Heart right ventricle (tissue), 16 donors: Measurements from ENCODE around the gene USP17L13. TPM values are rescaled to one million over a fixed set of nuclear protein-coding genes. Genes with fewer than 3 reads are reported as not detected.
"Not testable (repeated sequence)": the region's sequence is repeated elsewhere in the genome, so short reads cannot be mapped to it uniquely, and the experiment has no call there.

Source experiments
- ATAC-seq, 8 donors: fragments of 200-7000 bp; cut with Tn5 transposase; one replicate each; pipeline ENCODE4 v1.9.1; 2020; ENCODE audit warnings: mild to moderate bottlenecking in 8 of 8, moderate library complexity in 8 of 8, moderate number of reproducible peaks in 1 of 8
- DNase-seq, 2 donors: peaks; one replicate each; pipeline ENCODE4 v3.0.0-alpha.2; 2020
- H3K27ac ChIP-seq, 10 donors: fragments of 200-600 bp; sonication (generic) in 2 of 10; one replicate each; pipeline versions ENCODE4 v1.5.0 to v1.8.0; 2020 to 2022; ENCODE audit warnings: mild to moderate bottlenecking in 3 of 10
- H3K27me3 ChIP-seq, 7 donors: fragments of 200-600 bp; one replicate each; pipeline ENCODE4 v1.8.0; 2021 to 2022; ENCODE audit warnings: mild to moderate bottlenecking in 2 of 7
- H3K36me3 ChIP-seq, 9 donors: fragments of 200-600 bp; sonication (generic) in 1 of 9; one replicate each; pipeline versions ENCODE4 v1.5.0 to v1.8.0; 2020 to 2022; ENCODE audit warnings: mild to moderate bottlenecking in 2 of 9
- H3K4me1 ChIP-seq, 9 donors: fragments of 200-600 bp; sonication (generic) in 1 of 9; one replicate each; pipeline versions ENCODE4 v1.5.0 to v1.8.0; 2020 to 2022; ENCODE audit warnings: mild to moderate bottlenecking in 4 of 9
- H3K4me3 ChIP-seq, 10 donors: fragments of 200-600 bp; sonication (generic) in 2 of 10; one replicate each; pipeline versions ENCODE4 v1.5.0 to v1.8.0; 2020 to 2022; ENCODE audit warnings: mild to moderate bottlenecking in 7 of 10, moderate library complexity in 2 of 10
- H3K9me3 ChIP-seq, 11 donors: fragments of 200-600 bp in 10 of 11; sonication (generic) in 2 of 11; one replicate each; pipeline versions ENCODE4 v1.5.0 to v1.8.0; 2013 to 2022; ENCODE audit warnings: mild to moderate bottlenecking in 2 of 11, control low read depth in 1 of 11, moderate library complexity in 1 of 11
- WGBS, 2 donors: extraction: QIAGEN DNeasy Blood & Tissue Kit; methylation state at CpG; one replicate each; pipeline ENCODE4 v1.1.7; 2013; ENCODE audit warnings: inconsistent platforms in 1 of 2; 5-methylcytosine and 5-hydroxymethylcytosine counted together
- intact Hi-C, 10 donors: fragments of 100-400 bp; cut with DNase I; formaldehyde crosslinking; loops; one replicate each; pipeline versions ENCODE4 v1.11.1 to v1.14.2; 2022
- long read RNA-seq, 3 donors: library from polyadenylated mRNA; unstranded; transcript quantifications; one replicate each; pipeline ENCODE4 v2.0.0, GENCODE V29; 2020 to 2021
- polyA plus RNA-seq, 2 donors: library from polyadenylated mRNA; stranded (reverse); fragments of 200-250 nt; gene quantifications; one replicate each; pipeline ENCODE4 v1.2.3, GENCODE V29; 2013
- total RNA-seq, 10 donors: library from RNA; stranded (reverse); fragmentation: NEBNext Ultra II Directional in 3 of 10; extraction: Animal tissue kit (Norgen Biotek cat#: 25700) in 3 of 10; gene quantifications; one replicate each; pipeline versions ENCODE4 v1.2.1 to v1.2.4, GENCODE V29; 2021 to 2023
- donor health status: Arrhythmogenic right ventricular cardiomyopathy.
- donor health status: ischemic (EF 13 %, LVEDD 7.1; RV severe dilation, severe dysfunction).
- donor health status: healthy with polysubstance abuse.
- donor health status: DM: no; HTN: yes; CAD: no.
- donor health status: DM: no; HTN: no; CAD: no.
- donor health status: ischemic (EF 25% LVEDD 6.9; RV normal size, moderate dysfunction).
- donor health status: ischemic (EF 25% LVEDD 5.7; RV mildly dilated, moderate dysfunction).
- donor health status: healthy.
- donor health status: DM: yes; HTN: yes; CAD: no.
- donor health status: Ischemic cardiomyopathy.
- donor health status: ischemic (EF 35%, LVEDD 5.7; RV mildly dilated, moderate dysfunction).
- donor health status: nonischemic (EF 11% LVEDD 7.7; RV severe dilation, severe dysfunction).
- donor health status: DM: yes; HTN: yes; CAD: no.
- donor health status: PGD.
- donor health status: ischemic (EF 29% LVEDD 5.4; RV normal size, mild dysfunction).
- donor health status: nonischemic (EF 23%, LVEDD 6.1; RV moderate dilation, normal function).

USP17L13 gene, protein sequence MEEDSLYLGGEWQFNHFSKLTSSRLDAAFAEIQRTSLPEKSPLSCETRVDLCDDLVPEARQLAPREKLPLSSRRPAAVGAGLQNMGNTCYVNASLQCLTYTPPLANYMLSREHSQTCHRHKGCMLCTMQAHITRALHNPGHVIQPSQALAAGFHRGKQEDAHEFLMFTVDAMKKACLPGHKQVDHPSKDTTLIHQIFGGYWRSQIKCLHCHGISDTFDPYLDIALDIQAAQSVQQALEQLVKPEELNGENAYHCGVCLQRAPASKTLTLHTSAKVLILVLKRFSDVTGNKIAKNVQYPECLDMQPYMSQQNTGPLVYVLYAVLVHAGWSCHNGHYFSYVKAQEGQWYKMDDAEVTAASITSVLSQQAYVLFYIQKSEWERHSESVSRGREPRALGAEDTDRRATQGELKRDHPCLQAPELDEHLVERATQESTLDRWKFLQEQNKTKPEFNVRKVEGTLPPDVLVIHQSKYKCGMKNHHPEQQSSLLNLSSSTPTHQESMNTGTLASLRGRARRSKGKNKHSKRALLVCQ
- not detected for total RNA-seq
- polyA plus RNA-seq = not detected
- long read RNA-seq, donor 1 = 0 reads
- long read RNA-seq, donor 2 = 0 reads
- long read RNA-seq, donor 3 = 0 reads

DNA sequence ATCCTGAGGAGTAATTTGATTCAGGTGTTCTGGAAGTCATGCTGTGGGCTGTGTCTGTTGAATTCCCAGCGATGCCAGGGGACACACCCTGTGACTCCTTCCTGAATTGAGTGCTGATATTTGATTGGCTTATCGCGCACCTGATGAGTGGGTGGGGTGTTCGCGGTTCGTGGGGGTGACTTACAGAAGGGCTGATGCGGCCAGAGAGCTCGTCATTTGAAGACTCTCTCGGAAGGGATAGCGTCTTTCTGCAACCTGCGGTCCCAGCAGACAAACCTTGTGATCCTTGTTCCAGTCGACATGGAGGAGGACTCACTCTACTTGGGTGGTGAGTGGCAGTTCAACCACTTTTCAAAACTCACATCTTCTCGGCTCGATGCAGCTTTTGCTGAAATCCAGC is at the start of gene USP17L13:
Gene USP17L13, plus strand, starts transcription at position 301 of the 400 bp plus-strand sequence. Its CDS starts 0 bp downstream, at position 301.
- no CpG with 5 or more reads among the region's 14 CpGs for WGBS, 2 donors

DNA sequence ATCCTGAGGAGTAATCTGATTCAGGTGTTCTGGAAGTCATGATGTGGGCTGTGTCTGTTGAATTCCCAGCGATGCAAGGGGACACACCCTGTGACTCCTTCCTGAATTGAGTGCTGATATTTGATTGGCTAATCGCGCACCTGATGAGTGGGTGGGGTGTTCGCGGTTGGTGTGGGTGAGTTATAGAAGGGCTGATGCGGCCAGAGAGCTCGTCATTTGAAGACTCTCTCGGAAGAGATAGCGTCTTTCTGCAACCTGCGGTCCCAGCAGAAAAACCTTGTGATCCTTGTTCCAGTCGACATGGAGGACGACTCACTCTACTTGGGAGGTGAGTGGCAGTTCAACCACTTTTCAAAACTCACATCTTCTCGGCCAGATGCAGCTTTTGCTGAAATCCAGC is 14.3 kb upstream of the USP17L13 start, which contains the start of gene USP17L10:
Gene USP17L10, plus strand, starts transcription at position 301 of the 400 bp plus-strand sequence. Its CDS starts 0 bp downstream, at position 301.
- H3K9me3 ChIP-seq, intact Hi-C loops, H3K27me3 ChIP-seq, H3K36me3 ChIP-seq, H3K4me3 ChIP-seq, H3K4me1 ChIP-seq, H3K27ac ChIP-seq, ATAC-seq, DNase-seq: not testable (repeated sequence)
- WGBS, 2 donors = 89% methylated on average over 13 of the region's 13 CpGs; no CpG with 5 or more reads in 1 of the 2 donors

More for the DNA sequence above, at the start of gene USP17L13:
- H3K9me3 ChIP-seq, H3K4me3 ChIP-seq, H3K4me1 ChIP-seq, H3K27me3 ChIP-seq, DNase-seq, H3K36me3 ChIP-seq, H3K27ac ChIP-seq, ATAC-seq, intact Hi-C loops: not testable (repeated sequence)

DNA sequence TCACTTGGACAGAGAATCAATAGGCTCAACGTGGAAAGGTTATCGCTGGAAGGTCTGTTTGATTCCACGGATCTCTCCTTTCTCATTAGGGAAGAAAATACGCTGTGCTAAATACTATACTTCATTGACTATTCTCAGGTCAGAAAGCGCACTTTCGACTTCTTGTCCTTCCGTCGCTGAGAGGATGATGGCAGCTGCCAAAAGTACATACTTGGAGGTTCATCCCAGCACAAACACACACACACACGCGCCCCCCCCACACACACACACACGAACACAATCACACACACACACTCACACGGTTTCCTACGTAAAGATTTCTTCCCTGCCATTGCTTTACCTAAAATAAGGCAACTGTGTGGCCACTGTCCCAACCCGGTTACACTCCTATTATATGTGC is 10.0 kb upstream of the USP17L13 start:
- peak in 1 of 2 donors; percentile 2 for DNase-seq
- H3K36me3 ChIP-seq, H3K4me1 ChIP-seq, H3K9me3 ChIP-seq, H3K4me3 ChIP-seq, intact Hi-C loops, ATAC-seq, H3K27ac ChIP-seq, H3K27me3 ChIP-seq: not testable (repeated sequence)
- WGBS, 2 donors = 76 to 77% methylated on average over 8 to 11 of the region's 14 CpGs

DNA sequence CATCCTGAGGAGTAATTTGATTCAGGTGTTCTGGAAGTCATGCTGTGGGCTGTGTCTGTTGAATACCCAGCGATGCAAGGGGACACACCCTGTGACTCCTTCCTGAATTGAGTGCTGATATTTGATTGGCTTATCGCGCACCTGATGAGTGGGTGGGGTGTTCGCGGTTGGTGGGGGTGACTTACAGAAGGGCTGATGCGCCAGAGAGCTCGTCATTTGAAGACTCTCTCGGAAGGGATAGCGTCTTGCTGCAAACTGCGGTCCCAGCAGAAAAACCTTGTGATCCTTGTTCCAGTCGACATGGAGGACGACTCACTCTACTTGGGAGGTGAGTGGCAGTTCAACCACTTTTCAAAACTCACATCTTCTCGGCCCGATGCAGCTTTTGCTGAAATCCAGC is 9.6 kb upstream of the USP17L13 start, which contains the start of gene USP17L11:
Gene USP17L11, plus strand, starts transcription at position 301 of the 400 bp plus-strand sequence. Its CDS starts 0 bp downstream, at position 301.
- intact Hi-C loops = not testable (repeated sequence)

DNA sequence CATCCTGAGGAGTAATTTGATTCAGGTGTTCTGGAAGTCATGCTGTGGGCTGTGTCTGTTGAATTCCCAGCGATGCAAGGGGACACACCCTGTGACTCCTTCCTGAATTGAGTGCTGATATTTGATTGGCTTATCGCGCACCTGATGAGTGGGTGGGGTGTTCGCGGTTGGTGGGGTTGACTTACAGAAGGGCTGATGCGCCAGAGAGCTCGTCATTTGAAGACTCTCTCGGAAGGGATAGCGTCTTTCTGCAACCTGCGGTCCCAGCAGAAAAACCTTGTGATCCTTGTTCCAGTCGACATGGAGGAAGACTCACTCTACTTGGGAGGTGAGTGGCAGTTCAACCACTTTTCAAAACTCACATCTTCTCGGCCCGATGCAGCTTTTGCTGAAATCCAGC is 4.8 kb upstream of the USP17L13 start, which contains the start of gene USP17L12:
Gene USP17L12, plus strand, starts transcription at position 301 of the 400 bp plus-strand sequence. Its CDS starts 0 bp downstream, at position 301.
- H3K27me3 ChIP-seq, ATAC-seq, DNase-seq, H3K27ac ChIP-seq, intact Hi-C loops, H3K4me3 ChIP-seq, H3K4me1 ChIP-seq, H3K9me3 ChIP-seq, H3K36me3 ChIP-seq: not testable (repeated sequence)
- no CpG with 5 or more reads among the region's 13 CpGs for WGBS, 2 donors

More for the DNA sequence above, 9.6 kb upstream of the USP17L13 start, which contains the start of gene USP17L11:
- not testable (repeated sequence) for H3K27me3 ChIP-seq, H3K36me3 ChIP-seq, DNase-seq, H3K4me1 ChIP-seq, H3K27ac ChIP-seq, ATAC-seq, H3K9me3 ChIP-seq, H3K4me3 ChIP-seq
- 93% methylated on average over 8 of the region's 14 CpGs; no CpG with 5 or more reads in 1 of the 2 donors for WGBS, 2 donors

DNA sequence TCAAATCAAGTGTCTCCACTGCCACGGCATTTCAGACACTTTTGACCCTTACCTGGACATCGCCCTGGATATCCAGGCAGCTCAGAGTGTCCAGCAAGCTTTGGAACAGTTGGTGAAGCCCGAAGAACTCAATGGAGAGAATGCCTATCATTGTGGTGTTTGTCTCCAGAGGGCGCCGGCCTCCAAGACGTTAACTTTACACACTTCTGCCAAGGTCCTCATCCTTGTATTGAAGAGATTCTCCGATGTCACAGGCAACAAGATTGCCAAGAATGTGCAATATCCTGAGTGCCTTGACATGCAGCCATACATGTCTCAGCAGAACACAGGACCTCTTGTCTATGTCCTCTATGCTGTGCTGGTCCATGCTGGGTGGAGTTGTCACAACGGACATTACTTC is 5.6 kb downstream of the USP17L13 start:
- H3K27me3 ChIP-seq, ATAC-seq, H3K36me3 ChIP-seq, intact Hi-C loops, H3K4me3 ChIP-seq, H3K27ac ChIP-seq, H3K9me3 ChIP-seq, H3K4me1 ChIP-seq: not testable (repeated sequence)
- peak in 1 of 2 donors; percentile 2 for DNase-seq
- WGBS, 2 donors = 85 to 89% methylated on average over 5 of the region's 8 CpGs

DNA sequence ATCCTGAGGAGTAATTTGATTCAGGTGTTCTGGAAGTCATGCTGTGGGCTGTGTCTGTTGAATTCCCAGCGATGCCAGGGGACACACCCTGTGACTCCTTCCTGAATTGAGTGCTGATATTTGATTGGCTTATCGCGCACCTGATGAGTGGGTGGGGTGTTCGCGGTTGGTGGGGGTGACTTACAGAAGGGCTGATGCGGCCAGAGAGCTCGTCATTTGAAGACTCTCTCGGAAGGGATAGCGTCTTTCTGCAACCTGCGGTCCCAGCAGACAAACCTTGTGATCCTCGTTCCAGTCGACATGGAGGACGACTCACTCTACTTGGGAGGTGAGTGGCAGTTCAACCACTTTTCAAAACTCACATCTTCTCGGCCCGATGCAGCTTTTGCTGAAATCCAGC is 9.4 kb downstream of the USP17L13 start, which contains the start of gene USP17L15:
Gene USP17L15, plus strand, starts transcription at position 301 of the 400 bp plus-strand sequence. Its CDS starts 0 bp downstream, at position 301.
- ATAC-seq, DNase-seq, H3K4me1 ChIP-seq, H3K9me3 ChIP-seq, H3K4me3 ChIP-seq, intact Hi-C loops, H3K36me3 ChIP-seq, H3K27me3 ChIP-seq, H3K27ac ChIP-seq: not testable (repeated sequence)
- no CpG with 5 or more reads among the region's 15 CpGs for WGBS, 2 donors

DNA sequence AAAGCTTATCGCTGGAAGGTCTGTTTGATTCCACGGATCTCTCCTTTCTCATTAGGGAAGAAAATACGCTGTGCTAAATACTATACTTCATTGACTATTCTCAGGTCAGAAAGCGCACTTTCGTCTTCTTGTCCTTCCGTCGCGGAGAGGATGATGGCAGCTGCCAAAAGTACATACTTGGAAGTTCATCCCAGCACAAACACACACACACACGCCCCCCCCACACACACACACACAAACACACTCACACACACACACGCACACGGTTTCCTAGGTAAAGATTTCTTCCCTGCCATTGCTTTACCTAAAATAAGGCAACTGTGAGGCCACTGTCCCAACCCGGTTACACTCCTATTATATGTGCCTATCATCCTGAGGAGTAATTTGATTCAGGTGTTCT is 13.8 kb downstream of the USP17L13 start:
- H3K27me3 ChIP-seq, H3K27ac ChIP-seq, ATAC-seq, H3K36me3 ChIP-seq, intact Hi-C loops, H3K9me3 ChIP-seq, H3K4me1 ChIP-seq, H3K4me3 ChIP-seq: not testable (repeated sequence)
- WGBS, 2 donors = 83 to 84% methylated on average over 11 of the region's 12 CpGs
- peak in 1 of 2 donors; percentile 4 for DNase-seq

DNA sequence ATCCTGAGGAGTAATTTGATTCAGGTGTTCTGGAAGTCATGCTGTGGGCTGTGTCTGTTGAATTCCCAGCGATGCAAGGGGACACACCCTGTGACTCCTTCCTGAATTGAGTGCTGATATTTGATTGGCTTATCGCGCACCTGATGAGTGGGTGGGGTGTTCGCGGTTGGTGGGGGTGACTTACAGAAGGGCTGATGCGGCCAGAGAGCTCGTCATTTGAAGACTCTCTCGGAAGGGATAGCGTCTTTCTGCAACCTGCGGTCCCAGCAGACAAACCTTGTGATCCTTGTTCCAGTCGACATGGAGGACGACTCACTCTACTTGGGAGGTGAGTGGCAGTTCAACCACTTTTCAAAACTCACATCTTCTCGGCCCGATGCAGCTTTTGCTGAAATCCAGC is 18.9 kb downstream of the USP17L13 start, which contains the start of gene USP17L17:
Gene USP17L17, plus strand, starts transcription at position 301 of the 400 bp plus-strand sequence. Its CDS starts 0 bp downstream, at position 301.
- H3K36me3 ChIP-seq = not testable (repeated sequence)

DNA sequence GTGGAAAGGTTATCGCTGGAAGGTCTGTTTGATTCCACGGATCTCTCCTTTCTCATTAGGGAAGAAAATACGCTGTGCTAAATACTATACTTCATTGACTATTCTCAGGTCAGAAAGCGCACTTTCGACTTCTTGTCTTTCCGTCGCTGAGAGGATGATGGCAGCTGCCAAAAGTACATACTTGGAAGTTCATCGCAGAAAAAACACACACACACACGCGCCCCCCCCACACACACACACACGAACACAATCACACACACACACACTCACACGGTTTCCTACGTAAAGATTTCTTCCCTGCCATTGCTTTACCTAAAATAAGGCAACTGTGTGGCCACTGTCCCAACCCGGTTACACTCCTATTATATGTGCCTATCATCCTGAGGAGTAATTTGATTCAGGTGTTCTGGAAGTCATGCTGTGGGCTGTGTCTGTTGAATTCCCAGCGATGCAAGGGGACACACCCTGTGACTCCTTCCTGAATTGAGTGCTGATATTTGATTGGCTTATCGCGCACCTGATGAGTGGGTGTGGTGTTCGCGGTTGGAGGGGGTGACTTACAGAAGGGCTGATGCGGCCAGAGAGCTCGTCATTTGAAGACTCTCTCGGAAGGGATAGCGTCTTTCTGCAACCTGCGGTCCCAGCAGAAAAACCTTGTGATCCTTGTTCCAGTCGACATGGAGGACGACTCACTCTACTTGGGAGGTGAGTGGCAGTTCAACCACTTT is 23.4 kb downstream of the USP17L13 start, which contains the start of gene USP17L18:
Gene USP17L18, plus strand, starts transcription at position 678 of the 728 bp plus-strand sequence. Its CDS starts 0 bp downstream, at position 678.
- intact Hi-C loops, H3K9me3 ChIP-seq: not testable (repeated sequence)
- WGBS, 2 donors = 81 to 89% methylated on average over 14 to 19 of the region's 26 CpGs

More for the DNA sequence above, 18.9 kb downstream of the USP17L13 start, which contains the start of gene USP17L17:
- intact Hi-C loops, H3K9me3 ChIP-seq, DNase-seq, H3K4me1 ChIP-seq, H3K27me3 ChIP-seq, H3K27ac ChIP-seq, H3K4me3 ChIP-seq, ATAC-seq: not testable (repeated sequence)
- 91 to 93% methylated on average over 5 of the region's 14 CpGs for WGBS, 2 donors

More for the DNA sequence above, 23.4 kb downstream of the USP17L13 start, which contains the start of gene USP17L18:
- not testable (repeated sequence) for ATAC-seq, H3K27ac ChIP-seq, H3K27me3 ChIP-seq, H3K4me1 ChIP-seq, H3K4me3 ChIP-seq, H3K36me3 ChIP-seq
- DNase-seq = peak in 1 of 2 donors; percentile 4
